Stomach (tissue), 4 donors: ENCODE measurements around the gene UBXN11.

Source experiments
- EP300 ChIP-seq: sonication (generic); formaldehyde crosslinking; IDR thresholded peaks from one replicate; pipeline ENCODE4 v1.6.1; 2017; ENCODE audit warnings: antibody characterized with exemption
- TF ChIP-seq, protein P1 (sequence below), 7 experiments: fragments of 450-650 bp in 4 of 7; fragments of 200-600 bp in 3 of 7; sonication (generic) in 3 of 7; IDR thresholded peaks; one replicate each; pipeline ENCODE4 v1.5.1; 2016 to 2019; ENCODE audit warnings: antibody characterized with exemption in 7 of 7, control low read depth in 2 of 7, mild to moderate bottlenecking in 1 of 7

DNA sequence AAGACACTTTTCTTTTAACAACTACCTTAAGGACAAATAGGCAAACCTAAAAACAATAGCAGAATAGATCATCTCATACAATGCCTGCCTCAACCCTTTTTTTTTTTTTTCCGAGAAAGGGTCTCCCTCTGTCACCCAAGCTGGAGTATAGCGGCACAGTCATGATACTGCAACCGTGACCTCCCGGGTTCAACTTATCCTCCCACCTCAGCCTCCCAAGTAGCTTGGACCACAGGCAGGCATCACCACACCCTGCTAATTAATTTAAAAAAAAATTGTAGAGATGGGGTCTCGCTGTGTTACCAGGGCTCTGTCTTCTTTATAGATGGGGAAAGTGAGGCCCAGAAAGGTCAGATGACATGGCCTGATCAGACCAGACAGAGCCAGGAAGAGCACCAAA lies 18.6 kb downstream of the UBXN11 start:
- TF ChIP-seq, protein P1, sequence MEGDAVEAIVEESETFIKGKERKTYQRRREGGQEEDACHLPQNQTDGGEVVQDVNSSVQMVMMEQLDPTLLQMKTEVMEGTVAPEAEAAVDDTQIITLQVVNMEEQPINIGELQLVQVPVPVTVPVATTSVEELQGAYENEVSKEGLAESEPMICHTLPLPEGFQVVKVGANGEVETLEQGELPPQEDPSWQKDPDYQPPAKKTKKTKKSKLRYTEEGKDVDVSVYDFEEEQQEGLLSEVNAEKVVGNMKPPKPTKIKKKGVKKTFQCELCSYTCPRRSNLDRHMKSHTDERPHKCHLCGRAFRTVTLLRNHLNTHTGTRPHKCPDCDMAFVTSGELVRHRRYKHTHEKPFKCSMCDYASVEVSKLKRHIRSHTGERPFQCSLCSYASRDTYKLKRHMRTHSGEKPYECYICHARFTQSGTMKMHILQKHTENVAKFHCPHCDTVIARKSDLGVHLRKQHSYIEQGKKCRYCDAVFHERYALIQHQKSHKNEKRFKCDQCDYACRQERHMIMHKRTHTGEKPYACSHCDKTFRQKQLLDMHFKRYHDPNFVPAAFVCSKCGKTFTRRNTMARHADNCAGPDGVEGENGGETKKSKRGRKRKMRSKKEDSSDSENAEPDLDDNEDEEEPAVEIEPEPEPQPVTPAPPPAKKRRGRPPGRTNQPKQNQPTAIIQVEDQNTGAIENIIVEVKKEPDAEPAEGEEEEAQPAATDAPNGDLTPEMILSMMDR (IDR thresholded peaks at IDR 0.05): no peak
- TF ChIP-seq EP300: no peak
